ENCODE results near the gene TCIRG1.

Gene TCIRG1

DNA sequence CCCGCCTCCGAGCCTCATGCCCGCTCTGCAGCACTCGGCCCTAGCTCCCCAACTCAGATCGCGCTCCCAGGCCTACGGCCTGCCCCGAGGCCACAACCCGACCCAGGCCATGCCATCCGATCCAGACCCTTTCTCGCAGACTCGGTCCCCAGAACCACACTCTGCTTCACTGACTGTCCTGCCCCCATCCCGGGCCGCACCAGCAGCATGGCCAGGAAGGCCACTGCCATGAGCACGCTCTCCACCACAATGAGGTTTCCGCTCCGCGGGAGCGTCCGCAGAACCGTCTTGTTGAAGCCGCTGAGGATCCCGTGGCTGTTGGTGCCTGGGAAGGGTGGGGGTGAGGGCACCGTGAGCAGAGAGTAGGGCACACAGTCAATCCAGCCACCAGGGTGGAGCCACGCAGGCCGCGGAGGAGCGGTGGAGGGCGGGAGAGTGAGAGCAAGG, 41.3 kb upstream of the TCIRG1 start:
- DNase-seq (ENCODE audit: low spot score) = peak; percentile 71
- no peak overlapping the region for H3K4me3 ChIP-seq
- H3K27ac ChIP-seq = no peak overlapping the region
- no peak for TF ChIP-seq CTCF (IDR thresholded peaks at IDR 0.05)

DNA sequence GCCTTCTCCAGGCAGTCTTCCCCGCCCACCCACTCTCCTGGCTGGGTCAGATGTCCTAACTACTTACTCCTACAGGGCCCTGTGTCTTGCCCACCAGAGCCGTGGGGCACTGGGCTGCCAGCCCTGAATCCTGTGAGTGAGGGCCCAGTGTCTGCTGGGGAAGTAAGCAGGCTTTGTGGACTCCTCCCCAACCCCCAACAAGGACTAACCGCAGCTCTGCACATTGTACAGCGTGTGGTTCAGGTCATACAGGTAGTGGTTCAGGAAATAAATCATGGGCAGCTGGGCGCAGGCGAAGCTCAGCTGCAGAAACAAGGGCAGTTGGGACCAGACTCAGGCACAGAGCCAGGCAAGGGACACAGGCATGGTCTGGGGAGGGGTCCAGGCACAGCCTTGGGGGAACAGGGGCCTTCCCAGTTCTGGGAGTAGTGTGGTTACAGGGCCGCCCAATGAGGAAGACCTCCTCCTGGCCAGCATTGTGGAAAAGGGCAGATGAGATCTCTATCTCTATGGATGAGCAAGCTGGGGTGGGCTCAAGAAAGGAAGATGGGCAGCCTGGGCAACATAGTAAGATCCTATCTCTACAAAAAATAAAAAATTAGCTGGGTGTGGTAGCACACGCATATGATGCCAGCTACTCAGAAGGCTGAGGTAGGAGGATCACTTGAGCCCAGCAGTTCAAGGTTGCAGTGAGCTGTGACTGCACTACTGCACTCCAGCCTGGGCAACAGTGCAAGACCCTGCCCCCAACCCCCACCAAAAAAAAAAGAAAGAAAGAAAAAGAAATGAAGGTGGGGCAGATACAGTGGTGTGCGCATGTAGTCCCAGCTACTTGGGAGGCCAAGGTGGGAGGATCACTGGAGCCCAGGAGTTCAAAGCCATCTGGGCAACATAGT, 40.4 kb upstream of the TCIRG1 start:
- Histone ChIP-seq H3K27ac (no peak overlapping the region), H3K4me3 (no peak overlapping the region)
- no peak for TF ChIP-seq CTCF (IDR thresholded peaks at IDR 0.05)
- peak; percentile 64 for DNase-seq (ENCODE audit: low spot score)

DNA sequence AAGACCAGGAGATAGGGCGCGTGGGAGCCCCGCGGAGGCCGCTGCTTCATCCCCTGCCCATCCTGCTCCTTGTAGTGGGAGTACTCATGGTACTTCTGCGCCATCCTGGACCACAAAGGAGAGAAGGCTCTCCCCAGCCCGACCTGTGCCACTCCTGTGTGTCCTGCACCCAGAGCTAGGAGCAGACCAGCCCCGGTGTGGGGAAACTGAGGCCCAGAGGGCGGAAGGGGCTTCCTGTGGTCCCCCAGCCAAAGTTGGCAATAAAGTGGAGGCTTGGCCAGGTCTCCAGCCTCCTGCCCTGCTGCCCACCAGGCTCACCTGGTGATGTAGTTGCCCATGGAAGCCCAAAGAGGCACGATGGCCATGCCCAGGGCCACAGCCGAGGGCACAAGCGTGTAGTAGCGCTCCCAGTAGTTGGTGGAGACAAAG, 39.6 kb upstream of the TCIRG1 start:
- Histone ChIP-seq H3K4me3 (no peak overlapping the region), H3K27ac (no peak overlapping the region)
- no peak for TF ChIP-seq CTCF (IDR thresholded peaks at IDR 0.05)
- peak; percentile 70 for DNase-seq (ENCODE audit: low spot score)

- Histone ChIP-seq H3K4me3 (no peak overlapping the region), H3K27ac (no peak overlapping the region)
- no peak for DNase-seq (ENCODE audit: low spot score)
- no peak for TF ChIP-seq CTCF (IDR thresholded peaks at IDR 0.05)
Observed at GRCh38 chr11:67999704-68000103, 39.1 kb upstream of the TCIRG1 start.

- DNase-seq (ENCODE audit: low spot score) = peak; percentile 74
- Histone ChIP-seq H3K4me3 (peak overlapping the region; percentile 96), H3K27ac (peak overlapping the region in 1 of 2 donors; percentile 89)
- no peak for TF ChIP-seq CTCF (IDR thresholded peaks at IDR 0.05)
Observed at GRCh38 chr11:68002575-68002937, 36.3 kb upstream of the TCIRG1 start.

- Histone ChIP-seq H3K27ac (peak overlapping the region; percentile 66 to 89), H3K4me3 (peak overlapping the region; percentile 96)
- peak; percentile 79 for DNase-seq (ENCODE audit: low spot score)
- TF ChIP-seq CTCF (IDR thresholded peaks at IDR 0.05) = no peak
Observed at GRCh38 chr11:68002938-68003845, 35.6 kb upstream of the TCIRG1 start.
